ENCODE measurements around the gene TRMU.

TRMU gene

DNA sequence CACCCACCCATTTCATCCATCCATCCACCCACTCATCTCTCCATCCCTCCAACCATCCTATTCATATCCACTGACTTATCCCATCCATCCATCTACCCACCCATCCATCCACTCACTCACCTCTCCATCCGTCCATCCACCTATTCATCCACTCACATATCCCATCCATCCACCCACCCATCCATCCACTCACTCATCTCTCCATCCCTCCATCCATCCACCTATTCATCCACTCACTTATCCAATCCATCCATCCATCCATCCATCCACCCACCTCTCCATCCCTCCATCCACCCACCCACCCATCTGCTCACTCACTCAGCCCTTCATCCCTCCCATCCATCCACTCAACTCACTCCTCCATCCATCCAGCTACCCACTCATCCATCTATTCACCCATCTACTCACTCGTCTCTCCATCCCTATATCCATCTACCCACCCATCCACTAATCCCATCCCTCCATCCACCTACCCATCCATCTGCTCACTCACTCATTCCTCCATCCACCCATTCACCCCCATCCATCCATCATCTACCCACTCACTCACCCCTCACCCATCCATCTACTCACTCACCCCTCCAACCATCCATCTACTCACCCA is 36.2 kb downstream of the TRMU start:
- no peak for DNase-seq

DNA sequence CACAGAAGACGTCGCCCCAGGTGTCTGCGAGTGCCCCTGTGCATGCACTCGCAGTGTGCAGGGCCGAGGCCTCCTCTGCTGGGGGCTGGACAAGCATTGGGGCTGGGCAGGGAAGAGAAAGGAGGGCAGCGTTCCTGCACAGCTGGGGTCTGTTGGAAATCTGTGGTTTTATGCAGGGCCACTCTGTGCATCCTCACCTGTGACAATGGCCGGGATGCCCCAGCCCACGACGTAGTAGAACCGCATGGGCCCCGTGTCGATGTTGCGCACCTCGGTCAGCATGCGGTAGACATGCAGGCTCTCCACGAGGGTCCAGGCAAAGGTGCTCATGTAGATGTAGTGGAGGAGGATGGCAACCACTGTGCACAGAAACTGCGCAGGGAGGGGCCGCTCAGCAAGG is 37.2 kb downstream of the TRMU start:
- no peak for DNase-seq

DNA sequence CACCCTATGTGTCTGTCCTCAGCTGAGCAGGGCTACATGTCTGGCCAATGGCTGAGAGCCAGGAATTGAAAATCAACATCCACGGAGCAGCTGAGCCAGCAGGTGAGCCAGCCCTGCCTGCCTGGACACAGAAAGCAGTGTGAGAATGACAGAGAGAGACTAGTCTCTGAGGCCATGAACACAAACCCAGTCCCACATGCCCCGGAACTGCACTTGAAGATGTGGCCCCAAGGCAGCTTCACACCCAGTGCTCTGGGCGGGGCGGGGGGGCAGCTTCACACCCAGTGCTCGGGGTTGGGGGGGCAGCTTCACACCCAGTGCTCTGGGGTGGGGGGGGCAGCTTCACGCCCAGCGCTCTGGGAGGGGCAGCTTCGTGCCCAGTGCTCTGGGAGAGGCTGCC is 37.6 kb downstream of the TRMU start:
- DNase-seq = no peak

DNA sequence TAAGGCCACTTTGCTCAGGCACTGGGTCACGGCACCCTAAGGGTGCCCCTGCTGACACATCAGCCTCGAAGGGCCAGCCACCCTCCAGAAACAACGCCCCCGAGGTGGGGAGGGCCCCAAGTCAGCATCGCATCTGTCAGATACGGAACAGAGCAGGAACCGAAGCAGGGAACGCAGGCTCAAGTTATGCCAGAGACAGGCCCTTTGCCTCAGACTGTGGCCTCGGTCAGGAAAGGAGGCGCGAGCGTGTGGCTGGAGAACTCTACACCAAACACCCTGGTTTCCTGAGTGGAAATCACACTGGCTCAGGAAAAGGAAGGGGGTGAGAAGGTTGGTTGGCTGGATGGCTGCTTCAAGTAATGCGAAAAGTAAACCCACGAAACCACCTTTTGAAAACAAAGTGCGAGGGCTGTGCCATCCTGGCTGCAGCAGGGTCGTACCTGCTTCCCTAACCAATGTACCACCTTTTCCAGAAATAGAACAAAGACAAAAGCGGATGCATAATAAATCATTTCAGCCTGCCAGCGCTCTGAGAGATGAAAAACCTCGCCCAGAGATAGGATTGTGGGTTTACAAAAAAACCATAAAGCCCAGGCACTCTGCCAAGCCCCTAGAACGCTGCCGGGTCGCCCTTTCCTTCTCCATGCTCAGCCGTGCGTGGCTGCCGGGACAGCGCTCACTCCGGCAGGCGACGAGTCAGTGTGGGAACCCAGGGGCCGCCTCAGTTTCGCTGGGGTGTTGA is 38.6 kb downstream of the TRMU start:
- no peak for DNase-seq

DNA sequence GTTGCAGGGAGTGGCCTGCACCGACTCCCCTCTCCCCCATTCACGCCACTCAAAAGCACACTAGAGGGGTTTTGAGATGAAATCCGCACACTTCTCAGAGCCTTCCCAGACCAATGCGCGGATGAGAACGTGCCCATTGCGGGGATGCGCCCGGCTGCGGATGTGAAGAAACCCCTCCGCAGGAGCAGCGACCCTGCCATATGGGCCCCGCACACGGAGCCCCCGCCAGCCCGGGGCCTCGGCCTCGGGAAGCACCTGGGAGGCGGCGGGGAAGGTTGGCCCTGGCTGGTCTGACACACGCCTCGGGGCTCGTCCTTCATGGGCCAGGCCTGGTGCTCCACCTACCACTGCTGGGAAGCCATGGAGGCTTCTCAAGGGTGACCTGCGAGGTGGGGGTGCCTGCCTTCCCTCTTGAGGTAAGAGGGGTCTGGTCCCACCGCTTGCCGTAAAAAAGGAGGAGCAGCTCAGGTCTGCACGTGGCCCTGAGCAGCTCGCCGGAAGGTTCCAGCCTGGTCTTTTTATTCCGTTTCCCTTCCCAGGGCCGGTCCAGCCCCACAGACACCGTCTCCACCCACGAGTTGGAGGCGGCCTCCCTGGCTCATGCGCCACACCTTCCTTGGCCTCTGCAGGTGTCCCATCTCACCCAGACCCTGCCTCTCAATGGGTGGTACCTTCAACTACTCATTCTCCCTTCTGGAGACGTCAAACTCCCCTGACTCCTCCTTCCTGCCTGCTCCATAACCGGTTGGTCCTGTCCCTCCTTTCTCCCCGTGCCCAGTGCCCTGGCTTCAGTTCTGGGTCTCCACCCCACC is 39.4 kb downstream of the TRMU start:
- no peak for DNase-seq

DNA sequence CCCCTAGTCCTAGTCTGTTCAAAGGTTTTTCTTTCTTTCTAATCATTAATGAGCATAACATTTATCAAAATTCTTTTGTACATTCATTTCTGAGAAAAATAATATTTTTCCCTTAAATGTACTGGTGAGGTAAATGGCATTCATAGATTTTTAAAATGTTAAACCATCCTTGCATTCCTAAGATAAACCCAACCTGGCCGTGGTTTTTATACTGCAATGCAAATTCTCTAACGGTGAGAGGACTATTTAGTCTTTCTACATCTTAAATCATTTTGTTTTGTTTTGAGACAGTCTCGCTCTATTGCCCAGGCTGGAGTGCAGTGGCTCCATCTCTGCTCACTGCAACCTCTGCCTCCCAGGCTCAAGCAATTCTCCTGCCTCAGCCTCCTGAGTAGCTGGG is 40.6 kb downstream of the TRMU start:
- no peak for DNase-seq

DNA sequence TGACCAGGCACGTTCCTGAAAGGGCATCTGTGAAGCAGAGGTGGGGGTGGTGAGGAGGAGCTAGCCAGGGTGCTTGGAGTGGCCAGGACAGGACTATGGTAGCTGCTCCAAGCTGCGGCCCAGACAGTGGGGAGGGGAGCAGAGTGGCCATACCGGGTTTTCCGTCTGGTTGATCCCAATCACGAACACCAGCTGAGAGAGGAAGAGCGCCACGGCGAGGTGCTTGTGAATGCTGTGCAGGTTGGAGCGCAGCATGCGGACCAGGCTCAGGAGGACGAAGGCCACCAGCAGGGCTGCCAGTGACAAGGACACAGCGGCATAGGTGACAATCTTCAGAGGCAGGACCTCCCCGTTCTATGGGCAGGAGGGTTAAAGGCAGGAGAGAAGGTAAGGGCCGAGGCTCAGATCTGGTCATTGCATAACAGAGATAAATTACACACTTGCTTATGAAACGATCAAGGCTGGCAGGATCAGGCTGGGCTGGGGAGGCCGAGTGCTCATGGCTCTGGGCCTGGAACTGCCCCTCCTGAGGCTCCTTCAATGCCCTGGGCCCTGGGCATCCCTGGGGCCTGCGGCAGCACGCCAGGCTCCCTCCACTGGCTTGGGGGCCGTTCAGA is 41.5 kb downstream of the TRMU start:
- DNase-seq = no peak

DNA sequence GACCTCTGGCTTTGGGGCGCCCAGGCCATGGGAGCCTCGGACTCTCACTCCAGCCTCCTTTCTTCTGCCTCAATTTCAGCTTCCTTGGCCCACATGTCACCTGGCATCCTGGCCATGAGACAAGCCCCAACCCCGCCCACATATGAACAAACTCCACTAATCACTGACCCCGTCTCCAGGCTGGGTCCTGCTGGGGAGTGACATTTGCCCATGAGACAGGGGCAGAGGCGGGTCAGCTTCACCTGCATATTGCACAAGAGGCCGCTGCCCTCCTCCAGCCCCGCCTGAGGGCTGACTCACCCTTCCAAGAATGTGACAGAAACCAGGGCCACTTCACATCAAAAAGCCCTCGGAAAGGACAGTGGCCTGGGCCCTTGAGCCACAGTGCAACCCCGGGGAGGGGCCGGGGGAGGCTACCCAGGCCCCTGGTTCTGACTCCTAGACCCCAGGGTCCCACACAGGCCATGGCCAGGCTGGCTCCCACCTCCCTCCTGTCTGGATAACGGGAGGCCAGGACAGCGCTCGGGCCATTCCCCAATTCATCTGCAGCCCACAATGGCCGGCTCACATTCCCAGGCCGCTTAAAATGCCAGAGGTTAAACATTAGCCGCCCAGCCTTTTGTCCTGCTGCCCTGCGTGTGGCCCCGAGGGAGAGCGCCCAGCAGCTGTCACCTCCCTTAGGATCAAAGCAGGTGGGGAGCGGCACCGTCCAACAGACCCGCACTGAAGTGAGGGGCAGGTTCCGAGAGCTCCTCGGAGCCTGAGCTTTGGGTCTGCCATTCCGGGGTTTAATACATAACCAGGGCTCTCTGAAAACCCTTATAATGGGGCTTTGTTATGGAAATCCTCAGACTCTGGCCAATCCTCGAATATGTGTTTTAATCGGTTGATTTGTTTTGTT is 42.3 kb downstream of the TRMU start:
- DNase-seq = no peak

DNA sequence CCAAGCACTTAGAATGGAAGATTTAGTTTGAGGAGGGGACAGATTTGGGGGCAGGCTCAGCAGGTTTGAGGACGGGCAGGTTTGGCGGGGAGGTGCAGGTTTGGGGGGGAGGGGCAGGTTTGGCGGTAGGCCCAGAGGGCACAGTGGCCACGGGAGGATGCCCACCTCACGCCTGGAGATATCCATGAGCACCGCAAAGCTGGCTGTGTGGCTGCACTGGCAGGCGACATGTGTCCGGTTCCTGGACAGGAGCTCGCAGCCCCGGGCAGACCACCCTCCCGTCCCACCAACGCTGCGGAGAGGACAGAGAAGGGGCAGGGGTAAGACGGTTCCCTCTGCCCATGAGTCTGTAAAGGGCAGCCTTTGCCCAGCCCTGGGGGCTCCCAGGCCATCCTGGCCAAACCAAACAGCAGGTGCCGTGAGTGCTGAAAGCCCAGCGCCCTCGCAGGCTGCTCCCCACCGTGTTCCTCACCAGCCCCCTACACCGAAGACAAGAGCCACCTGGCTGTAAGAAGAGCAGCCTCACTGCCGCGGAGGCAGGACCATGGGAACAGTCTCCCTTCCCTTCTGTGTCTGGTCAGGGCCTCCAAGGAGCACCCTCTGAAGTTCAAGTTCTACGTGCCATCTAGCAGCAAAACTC is 43.0 kb downstream of the TRMU start:
- DNase-seq = no peak

DNA sequence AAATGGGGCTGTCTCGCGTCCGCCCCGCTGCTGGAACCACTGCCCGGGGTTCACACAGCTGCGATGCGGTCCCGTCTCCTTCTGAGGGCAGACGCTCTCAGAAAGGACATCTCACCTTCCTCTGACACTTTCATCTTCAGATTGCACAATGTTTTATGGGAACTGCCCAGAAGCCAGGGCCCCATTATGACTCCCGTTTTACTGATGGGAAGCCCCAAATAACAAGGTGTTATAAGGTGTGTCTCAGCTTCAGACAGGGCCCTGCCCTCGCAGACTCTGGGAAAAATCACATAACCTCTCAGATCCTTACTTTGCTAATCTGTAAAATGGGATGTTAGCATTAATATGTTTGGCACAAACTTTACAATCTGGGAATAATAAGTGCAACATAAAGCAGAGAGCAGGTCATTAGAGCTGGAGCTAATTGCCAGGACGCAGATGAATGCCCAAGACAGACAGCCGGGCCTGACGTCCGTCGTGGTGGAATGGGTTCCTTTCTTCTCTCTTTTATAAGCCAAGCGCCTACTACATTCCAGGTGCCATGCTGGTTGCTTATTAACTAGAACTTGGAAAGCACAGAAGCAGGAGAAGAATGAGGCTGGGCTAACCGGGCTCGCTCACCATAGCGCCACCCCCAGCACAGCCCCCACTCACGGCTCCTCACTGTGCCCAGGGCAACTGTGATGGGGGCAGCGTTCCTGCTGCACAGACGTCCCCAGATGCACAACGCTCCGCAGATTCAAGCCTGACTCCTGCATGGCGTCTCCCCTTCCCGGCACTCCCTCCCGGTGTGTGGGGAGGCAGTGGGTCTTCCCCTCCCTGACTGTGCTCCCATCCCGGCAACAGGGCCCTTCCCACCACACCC is 43.8 kb downstream of the TRMU start:
- DNase-seq = no peak

DNA sequence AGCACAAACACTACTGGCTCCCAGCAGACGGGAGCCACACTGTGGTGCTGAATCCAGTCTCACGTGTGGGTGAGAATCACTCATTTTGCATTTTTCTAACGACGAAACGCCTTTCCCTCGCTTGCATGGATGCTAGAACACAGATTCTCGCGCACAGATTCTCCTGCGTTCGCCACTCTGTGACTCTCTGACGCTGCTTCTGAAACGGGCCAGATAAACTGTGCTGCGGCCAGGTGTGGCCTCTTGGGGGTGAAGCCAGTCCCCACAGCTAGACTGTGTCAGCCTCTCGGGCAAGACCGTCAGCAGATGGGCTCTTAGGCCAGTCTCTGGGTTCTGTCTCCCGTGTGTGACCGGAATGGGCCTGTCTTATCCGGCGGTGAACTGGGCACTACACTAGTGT is 44.6 kb downstream of the TRMU start:
- no peak for DNase-seq

DNA sequence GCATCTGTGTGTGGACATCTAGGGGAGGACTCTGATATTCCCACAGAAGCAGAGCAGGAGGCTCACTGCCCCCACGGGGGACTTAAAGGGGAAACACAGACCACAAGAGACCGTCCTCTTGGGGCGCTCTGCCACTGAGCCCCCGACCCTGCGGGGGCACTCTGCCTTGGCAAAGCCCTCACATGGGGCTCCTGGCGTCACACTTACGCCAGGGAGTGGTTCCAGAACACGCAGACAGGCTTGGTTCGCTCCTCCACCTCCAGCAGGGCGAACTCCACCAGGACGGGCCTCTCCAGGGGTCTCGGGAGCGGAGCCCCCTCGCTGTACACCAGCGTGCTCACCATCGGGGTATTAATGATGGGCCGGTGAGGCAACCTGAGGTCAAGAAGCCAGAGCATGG is 45.1 kb downstream of the TRMU start:
- DNase-seq = no peak

DNA sequence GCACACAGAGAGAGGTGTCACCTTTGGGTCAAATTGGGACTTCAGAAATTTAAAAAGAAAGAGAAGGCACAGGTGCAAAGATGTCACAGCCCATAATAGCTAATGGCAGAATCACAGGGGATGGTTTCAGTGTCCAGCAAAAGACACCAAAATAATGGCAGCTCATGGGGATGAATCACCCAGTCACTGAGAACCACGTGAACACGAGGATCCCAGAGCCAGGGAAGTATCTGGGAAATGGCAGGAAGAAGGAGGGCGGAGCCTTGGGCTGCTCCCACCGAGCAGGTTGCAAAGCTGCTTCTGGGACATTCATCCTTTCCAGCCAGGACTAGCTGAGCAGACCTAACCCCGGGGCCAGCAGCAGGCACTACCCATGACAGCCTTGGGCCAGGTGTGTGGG is 45.6 kb downstream of the TRMU start:
- DNase-seq = no peak

DNA sequence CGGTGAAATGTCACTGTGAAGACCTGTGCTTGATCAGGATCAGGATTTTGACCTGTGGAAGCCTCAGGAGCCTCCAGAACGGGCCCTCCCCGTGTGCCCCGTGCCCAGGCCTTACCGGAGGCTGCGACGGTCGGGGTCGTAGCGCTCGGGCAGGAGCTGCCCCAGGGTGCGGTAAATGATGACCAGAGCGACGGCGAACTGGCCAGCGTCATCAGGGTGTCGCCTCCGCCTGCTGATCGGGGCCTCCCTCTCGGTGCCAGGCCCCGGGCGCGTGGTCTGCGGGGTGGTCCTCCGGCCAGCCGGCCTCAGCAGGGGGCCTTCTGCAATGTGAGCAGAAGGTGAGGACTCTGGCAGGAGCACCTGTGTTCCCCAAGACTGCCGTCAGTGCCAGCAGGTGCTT is 46.2 kb downstream of the TRMU start:
- DNase-seq = no peak

DNA sequence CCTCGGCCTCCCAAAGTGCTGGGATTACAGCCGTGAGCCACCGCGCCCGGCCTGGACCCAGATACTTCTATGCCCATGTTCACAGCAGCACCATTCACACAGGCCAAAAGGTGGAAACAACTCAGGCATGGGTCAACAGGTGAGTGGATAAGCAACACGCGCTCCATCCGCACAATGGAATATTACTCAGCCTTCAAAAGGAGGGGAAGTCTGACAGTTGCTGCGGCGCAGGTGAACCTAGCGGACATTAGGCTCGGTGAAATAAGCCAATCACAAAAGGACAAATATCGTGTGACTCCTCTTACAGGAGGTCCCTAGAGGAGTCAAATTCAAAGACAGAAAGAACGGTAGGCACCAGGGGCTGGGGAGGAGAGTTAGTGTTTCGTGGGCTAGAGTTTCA is 47.0 kb downstream of the TRMU start:
- DNase-seq = no peak

DNA sequence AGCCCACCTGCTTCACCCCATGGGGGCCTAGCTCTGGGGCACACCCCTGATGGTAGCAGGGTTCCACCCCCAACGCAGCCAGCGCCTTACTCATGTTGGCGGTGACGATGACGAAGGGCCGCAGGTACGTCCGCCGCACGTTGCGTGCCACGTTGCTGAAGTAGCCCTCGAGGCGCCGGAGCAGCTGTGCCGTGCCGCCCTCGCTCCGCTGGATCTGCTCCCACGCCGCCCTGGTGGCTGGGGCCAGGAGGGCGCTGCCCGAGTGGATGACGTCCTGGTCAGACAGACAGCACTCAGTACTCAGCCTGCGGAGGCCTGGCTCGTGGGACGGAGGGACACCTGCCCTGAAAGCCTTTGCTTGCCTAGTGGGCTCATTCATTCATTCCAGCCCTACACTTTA is 50.8 kb downstream of the TRMU start:
- no peak for DNase-seq

DNA sequence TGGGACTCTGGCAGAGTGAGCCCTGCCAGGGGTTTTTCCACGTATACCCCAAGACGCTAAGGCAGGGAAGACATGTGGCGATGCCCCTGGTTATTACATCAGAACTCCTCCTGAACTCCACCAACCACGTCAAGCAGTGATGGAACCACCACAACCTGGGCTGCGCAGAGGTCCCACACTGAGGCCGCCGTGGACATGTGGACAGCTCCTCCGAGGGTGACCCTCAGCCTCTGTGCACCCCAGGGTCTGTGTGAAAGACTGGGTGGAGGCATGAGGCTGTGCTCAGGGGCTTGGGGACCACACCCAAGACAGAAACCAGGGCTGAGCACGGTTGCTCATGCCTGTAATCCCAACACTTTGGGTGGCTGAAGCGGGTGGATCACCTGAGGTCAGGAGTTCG is 52.2 kb downstream of the TRMU start:
- no peak for DNase-seq

DNA sequence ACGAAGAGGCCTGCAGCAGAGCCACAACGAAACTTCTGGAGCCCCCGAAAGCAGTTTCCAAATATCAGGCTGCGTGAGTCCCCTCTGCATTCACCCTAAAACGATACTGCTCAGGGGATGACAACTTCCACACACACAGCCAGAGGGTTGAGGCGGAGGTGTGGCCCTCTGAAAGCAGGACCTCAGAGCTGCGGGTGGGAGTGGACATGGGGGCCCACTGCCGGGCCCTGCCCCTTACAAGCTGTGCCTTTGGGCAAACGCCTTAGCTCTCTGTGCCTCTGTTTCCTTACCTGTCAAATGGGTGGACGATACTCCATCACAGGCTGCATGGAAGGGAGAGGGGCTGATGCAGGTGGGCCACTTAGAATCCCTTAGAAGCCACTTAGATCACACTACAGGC is 53.1 kb downstream of the TRMU start:
- no peak for DNase-seq

DNA sequence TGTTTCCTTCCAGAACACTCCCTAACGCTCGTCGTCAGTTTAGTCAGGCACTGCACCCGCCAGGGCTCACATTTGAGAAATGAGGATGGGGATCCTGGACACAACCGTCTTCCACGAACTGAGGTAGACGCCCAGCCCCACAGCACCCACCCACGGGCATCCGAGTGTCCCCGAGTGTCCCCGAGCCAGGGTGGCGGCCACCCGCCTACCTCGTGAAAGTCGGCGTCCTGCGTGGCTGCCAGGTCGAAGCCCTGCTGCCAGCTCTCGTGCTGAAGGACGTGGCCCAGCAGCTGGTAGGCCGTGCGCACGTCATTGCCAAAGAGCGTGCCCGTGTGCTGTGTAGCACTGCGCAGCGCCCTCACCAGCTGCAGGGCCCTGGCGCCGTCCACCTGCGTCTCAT is 53.6 kb downstream of the TRMU start:
- no peak for DNase-seq

DNA sequence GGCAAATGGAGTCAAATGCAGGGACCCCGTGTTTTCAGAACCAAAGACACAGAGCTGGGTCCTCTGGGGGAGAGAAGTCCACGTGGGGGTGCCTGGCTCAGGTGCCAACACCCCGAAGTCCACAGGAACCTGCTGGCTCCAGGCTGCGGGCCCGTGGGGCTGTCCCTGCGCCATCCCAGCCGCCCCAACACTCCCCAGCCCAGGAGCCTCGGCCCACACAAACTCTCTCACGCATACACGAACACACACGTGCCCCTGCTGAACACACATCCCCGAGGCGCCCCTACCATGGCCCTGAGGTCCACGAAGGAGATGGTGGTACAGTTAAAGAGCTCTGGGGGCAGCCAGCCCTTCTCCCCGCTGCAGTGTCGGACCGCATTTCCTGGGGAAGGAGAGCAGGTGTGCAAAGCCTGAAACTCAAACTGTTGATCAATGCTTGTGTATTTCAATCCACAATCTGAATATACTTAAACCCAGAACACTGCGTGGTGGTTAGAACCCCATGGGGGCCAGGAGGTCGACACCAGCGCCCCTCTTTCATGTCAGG is 54.7 kb downstream of the TRMU start:
- no peak for DNase-seq
